Neural progenitor cell (in vitro differentiated cells): ENCODE measurements around the gene CCNB3. TPM values are rescaled to one million over a fixed set of nuclear protein-coding genes. Genes with fewer than 3 reads are reported as not detected.

Source experiments
- DNase-seq: peaks from one replicate; pipeline ENCODE4 v3.0.0-alpha.2; 2016; ENCODE audit warnings: low spot score
- H2AFZ ChIP-seq: fragments of 200-600 bp; sonication (generic); replicated peaks from 2 replicates; pipeline ENCODE4 v1.6.1; 2016; ENCODE audit warnings: antibody characterized with exemption
- H3F3A ChIP-seq: fragments of 200-600 bp; sonication (generic); 2 replicates; pipeline ENCODE4 v1.6.1; 2016; ENCODE audit warnings: antibody characterized with exemption, low read depth
- H3K27ac ChIP-seq: fragments of 200-600 bp; sonication (generic); 2 replicates; pipeline ENCODE4 v1.5.1; 2016; ENCODE audit warnings: mild to moderate bottlenecking
- H3K27me3 ChIP-seq: fragments of 200-600 bp; sonication (generic); 2 replicates; pipeline ENCODE4 v1.6.1; 2016; ENCODE audit warnings: mild to moderate bottlenecking, moderate library complexity
- H3K36me3 ChIP-seq: fragments of 200-600 bp; sonication (generic); 2 replicates; pipeline ENCODE4 v1.5.1; 2016
- H3K4me1 ChIP-seq: fragments of 200-600 bp; sonication (generic); 2 replicates; pipeline ENCODE4 v1.6.1; 2016; ENCODE audit warnings: mixed run types
- H3K4me2 ChIP-seq: fragments of 200-600 bp; sonication (generic); 2 replicates; pipeline ENCODE4 v1.6.1; 2016
- H3K4me3 ChIP-seq: fragments of 200-600 bp; sonication (generic); 2 replicates; pipeline ENCODE4 v1.5.1; 2016
- H3K79me2 ChIP-seq: fragments of 200-600 bp; sonication (generic); 2 replicates; pipeline ENCODE4 v1.6.1; 2016; ENCODE audit warnings: low read depth
- H3K9ac ChIP-seq: fragments of 200-600 bp; sonication (generic); 2 replicates; pipeline ENCODE4 v1.6.1; 2016
- H3K9me3 ChIP-seq: fragments of 200-600 bp; sonication (generic); 2 replicates; pipeline ENCODE4 v1.5.1; 2016; ENCODE audit warnings: low read depth
- H4K20me1 ChIP-seq: fragments of 200-600 bp; sonication (generic); 2 replicates; pipeline ENCODE4 v1.6.1; 2016; ENCODE audit warnings: low read depth
- H3K27ac Mint-ChIP-seq: 3 replicates; pipeline ENCODE4 v1.8.0; 2021; ENCODE audit warnings: mixed read lengths
- H3K27me3 Mint-ChIP-seq: 2 replicates; pipeline ENCODE4 v1.8.0; 2022; ENCODE audit warnings: low read depth, mild to moderate bottlenecking, inconsistent platforms, moderate library complexity, mixed read lengths; ENCODE audit not compliant: insufficient read depth
- H3K36me3 Mint-ChIP-seq: 3 replicates; pipeline ENCODE4 v1.8.0; 2021; ENCODE audit warnings: mixed read lengths
- H3K4me1 Mint-ChIP-seq: 3 replicates; pipeline ENCODE4 v1.8.0; 2021; ENCODE audit warnings: mixed read lengths
- H3K4me3 Mint-ChIP-seq: 3 replicates; pipeline ENCODE4 v1.8.0; 2021; ENCODE audit warnings: mild to moderate bottlenecking, moderate library complexity, mixed read lengths
- H3K9me3 Mint-ChIP-seq: 3 replicates; pipeline ENCODE4 v1.8.0; 2020; ENCODE audit warnings: mixed read lengths
- CTCF ChIP-seq: fragments of 200-600 bp; sonication (generic); IDR thresholded peaks from 2 replicates; pipeline ENCODE4 v1.5.1; 2017; ENCODE audit warnings: antibody characterized with exemption, mild to moderate bottlenecking
- EZH2 ChIP-seq: fragments of 200-600 bp; sonication (generic); IDR thresholded peaks from 2 replicates; pipeline ENCODE4 v1.6.1; 2017; ENCODE audit warnings: antibody characterized with exemption, mild to moderate bottlenecking, moderate library complexity
- EZH2phosphoT487 ChIP-seq: fragments of 200-600 bp; sonication (generic); IDR thresholded peaks from 2 replicates; pipeline ENCODE4 v1.6.1; 2017; ENCODE audit warnings: antibody characterized with exemption
- small RNA-seq: library from RNA; depleted of rRNA; stranded (forward); fragments of <200 nt; gene quantifications from one replicate; pipeline ENCODE3, GENCODE V24; 2015
- total RNA-seq: library from RNA; depleted of rRNA; stranded (reverse); fragments of >200 nt; gene quantifications from 2 replicates; pipeline ENCODE4 v1.2.3, GENCODE V29; 2015; ENCODE audit warnings: low replicate concordance

The CCNB3 gene
- total RNA-seq, 1 donor from 2014 or later = 0.09 TPM

- H3K9me3 Mint-ChIP-seq = peaks cover 5% of the 10 kb centered on the region
- H3F3A ChIP-seq = no peaks in the 10 kb centered on the region
- H3K27me3 Mint-ChIP-seq = peaks cover 4% of the 10 kb centered on the region
- TF ChIP-seq EZH2 = no peak
- TF ChIP-seq CTCF = no peak
- no peak for TF ChIP-seq EZH2phosphoT487
- H3K36me3 Mint-ChIP-seq = no peaks in the 10 kb centered on the region
- H3K4me2 ChIP-seq = no peak overlapping the region
- H2AFZ ChIP-seq = no peak overlapping the region
- H3K27ac Mint-ChIP-seq = no peak overlapping the region
- no peaks in the 10 kb centered on the region for H3K27me3 ChIP-seq
- H3K9me3 ChIP-seq = no peaks in the 10 kb centered on the region
- H3K4me3 Mint-ChIP-seq = no peak overlapping the region
- no peaks in the 10 kb centered on the region for H3K36me3 ChIP-seq
- no peak overlapping the region for H3K4me3 ChIP-seq
- DNase-seq = no peak
- H3K4me1 ChIP-seq = no peaks in the 10 kb centered on the region
- H4K20me1 ChIP-seq = no peaks in the 10 kb centered on the region
- no peak overlapping the region for H3K27ac ChIP-seq
- no peaks in the 10 kb centered on the region for H3K4me1 Mint-ChIP-seq
- H3K9ac ChIP-seq = no peak overlapping the region
- H3K79me2 ChIP-seq = no peaks in the 10 kb centered on the region
Measured at GRCh38 chrX:50393902-50394301, 189.3 kb downstream of the CCNB3 start.

Small RNA genes within 50 kb of the gene (small RNA-seq; reads per million reads assigned to genes)
- gene PYY3 = not detected
- not detected for gene RF00019

Other genes starting within 250 kb of the CCNB3 start
- gene AKAP4, start 3.8 kb upstream of the CCNB3 start, total RNA-seq = not detected in 2 replicates